Right forelimb (tissue), 1 donor: Measurements from ENCODE around the gene MILR1.

Source experiments
- DNase-seq: peaks from one replicate; pipeline ENCODE4 v3.0.0-alpha.2; 2018

MILR1 gene

DNA sequence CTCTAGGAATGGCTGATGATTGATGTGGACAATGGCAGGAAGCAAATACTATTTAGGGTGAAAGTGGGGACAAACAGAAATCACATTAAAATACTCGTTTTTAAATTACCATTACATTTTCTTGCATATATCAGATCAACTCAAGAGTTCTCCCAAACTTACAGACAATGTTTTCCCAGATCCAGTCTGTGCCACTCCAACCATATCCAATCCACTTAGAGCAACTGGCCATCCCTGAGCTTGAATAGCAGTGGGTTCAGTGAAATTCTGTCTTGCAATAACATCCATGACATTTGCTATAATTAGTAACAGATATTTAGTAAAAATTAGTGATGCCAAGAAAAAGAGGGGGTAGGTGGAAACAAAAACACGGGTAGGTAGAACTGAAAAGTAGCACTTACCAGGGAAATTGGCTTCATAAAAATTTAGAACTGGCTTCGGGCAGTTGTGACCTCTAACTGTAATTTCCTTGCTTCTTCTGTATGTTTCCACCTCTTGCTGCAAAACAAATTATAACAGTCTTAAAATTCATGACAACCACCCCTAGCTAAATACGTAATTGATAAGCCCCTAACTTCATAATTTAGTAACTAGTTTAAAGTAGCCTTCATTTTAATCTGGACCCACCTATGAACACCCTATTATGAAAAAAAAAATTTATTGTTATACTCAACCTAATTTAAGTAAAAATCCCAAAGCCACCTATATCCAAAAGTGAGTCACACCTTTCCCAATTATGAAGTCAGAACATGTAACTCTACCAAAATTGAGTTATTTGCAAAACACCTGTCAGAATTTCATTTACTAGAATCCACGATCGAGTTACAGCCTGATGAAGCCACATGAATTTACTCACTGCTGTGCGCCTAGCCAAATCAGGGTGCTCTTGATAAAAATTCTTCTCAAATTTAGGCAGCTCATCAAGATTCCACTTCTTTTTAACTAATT, 55.2 kb downstream of the MILR1 start:
- no peak for DNase-seq

DNA sequence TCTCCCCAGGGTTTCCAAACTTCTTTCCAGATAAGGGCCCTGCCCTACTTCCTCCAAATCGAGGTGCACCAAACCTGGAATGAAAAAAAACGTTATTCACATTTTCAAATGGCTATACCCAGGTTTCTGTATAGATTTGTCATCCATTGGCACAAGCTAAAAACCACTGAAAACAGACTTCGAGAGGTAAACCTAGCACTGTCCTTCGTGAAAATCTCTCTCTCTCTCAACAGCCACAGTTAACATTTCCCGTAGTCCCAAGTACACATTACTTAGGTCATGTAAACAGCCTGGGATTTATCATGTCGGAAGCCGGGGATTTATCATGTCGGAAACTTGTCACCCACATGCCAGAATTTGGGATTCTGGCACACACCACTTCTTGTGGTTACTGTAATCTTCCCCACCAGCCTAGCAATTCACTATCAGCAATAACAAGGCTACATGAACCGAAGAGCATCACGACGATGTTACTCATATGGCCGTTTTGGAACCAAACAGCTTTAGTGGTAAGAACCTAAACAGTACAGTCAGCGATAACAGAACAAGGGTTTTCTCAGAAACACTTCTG, 55.9 kb downstream of the MILR1 start:
- DNase-seq = no peak

DNA sequence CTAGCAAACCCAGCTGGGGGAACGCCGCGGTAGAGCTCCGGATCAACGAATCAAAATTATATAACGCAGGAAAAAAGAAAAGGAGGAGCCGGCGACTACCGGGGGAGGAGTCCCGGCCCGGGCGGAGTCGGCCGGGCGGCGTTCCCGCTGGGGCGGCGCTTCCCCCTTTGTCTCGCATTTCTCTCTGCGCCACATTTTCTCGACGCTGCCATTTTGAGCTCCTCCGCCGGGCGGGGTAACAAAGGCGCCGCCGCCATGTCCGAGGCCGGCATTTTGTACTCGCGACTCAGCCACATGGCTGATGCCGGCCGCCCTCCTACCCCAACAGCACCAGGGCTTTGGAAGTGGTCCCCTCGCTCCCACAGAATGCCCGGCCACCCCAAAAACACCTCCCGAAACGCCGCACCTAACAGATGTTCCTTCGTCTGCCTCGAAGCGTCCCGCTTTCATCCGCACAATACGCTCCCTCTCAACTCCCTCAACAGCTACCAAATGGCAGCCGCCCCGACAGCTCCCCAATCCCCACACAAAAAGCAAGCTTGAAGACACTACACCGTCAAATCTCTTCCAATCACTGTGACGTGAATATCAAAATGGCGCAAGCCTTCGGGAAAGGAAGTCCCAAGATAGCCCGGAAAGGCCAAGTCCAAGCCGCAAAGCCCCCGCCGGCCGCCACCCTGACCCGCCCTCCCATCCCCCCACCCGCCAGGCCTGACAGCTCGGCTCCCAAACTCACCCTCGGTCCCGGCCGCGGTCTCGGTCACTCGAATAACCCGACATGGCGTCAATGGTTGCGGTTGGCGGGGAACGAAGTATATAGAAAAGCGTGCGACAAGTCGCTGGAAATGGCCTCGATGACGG, 56.7 kb downstream of the MILR1 start:
- DNase-seq = peak; percentile 95

DNA sequence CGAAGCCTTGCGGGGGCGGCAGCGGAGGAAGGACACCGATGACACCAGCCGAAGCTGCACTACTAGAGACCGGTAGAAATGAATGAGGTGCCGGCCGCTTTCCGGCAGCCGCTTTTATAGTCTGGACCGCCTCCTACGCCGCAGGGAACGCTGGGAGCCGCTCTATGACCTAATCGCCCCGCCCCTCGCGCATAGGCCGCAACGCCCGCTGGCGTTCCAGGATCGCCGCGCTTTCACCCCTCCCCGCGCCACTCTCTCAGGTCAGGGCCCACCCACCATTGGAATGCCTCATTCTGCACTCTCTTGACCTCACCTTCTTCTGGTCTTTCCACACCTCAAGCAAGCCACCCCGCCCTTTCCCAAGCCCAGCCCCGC, 57.3 kb downstream of the MILR1 start, which contains the start of gene DDX5:
Gene DDX5 (minus strand): TSS at position 89 of the 375 bp plus-strand sequence. CDS start 170 bp downstream, outside the sequence.
- DNase-seq = peak; percentile 98

DNA sequence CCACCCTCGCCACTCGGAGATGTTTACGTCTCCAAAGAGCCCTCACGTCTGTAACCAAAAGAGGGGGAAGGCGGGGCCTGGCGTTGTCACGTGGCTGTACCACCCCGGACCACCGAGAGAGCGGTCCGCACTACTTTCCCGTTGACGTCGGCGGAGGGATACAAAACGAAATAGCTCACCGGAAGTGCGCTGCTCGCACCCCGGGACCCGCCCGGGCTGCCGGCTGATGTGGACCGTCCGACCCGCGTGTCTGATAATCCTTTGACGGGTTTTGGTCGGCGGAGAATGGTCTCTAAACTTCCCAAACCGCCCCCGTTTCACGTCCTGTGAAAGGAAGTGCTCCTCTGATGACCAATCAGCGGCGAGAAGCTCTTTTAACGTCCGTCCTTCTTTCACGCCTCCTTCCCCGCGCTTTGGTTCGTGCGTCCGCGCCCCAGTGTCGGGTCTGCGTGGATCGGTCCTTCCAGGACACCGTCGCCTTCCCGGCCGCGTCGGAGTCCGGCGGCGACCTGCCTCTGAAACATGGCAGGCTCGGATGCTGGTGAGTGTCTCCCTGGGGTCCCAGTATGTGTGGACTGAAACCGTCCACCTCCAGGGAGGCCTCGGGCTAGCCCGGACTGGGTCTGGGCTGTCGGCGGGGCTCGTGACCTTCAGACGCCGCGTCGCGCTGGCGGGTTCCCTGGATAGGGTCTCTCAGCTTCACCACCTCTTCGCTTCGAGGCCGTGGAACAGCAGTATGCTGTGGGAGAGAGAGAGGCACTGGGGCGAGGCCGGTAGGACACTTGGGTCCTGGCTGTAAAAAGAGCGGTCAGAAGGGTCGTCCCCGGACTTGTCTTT, 57.9 kb downstream of the MILR1 start, which contains the start of gene CEP95:
Gene CEP95 (plus strand): TSS at position 402 of the 837 bp plus-strand sequence. CDS start 121 bp downstream, at position 523.
- no peak for DNase-seq

DNA sequence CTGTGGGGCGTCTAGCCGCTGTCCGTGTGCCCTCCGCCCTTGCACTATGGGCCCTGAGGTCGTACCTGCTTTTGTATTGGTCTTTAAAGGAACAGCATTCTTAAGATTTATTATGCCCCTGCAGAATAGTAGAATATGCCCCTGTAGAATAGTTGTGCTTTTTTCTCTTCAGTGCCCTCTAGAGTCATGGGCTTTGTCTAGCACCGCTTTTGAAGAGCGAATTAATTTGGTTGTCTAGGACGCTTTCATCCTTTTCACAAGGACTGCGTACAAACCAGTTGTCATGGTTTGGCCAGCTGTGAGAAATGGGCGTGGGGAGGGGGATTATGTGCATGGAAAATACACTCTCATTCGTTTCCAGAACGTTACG, 58.5 kb downstream of the MILR1 start:
- DNase-seq = peak; percentile 70

DNA sequence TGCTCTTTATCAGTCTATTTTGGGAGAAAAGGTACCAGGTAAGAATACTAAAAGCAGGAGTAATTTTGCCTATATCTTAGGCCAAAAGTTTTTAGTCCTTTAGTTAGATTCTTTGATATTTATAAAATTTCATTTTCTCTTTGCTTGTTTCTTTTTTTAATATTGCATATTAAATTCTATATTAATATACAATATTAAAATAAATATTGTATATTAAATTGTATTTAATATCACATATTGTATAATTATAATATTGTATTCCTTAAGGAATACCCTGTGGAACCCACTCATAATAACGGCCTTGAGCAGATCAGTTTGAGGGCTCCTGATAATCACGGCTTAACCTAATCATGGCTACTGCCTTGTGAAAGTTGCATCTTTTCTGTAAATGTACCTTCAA, 59.8 kb downstream of the MILR1 start:
- no peak for DNase-seq

DNA sequence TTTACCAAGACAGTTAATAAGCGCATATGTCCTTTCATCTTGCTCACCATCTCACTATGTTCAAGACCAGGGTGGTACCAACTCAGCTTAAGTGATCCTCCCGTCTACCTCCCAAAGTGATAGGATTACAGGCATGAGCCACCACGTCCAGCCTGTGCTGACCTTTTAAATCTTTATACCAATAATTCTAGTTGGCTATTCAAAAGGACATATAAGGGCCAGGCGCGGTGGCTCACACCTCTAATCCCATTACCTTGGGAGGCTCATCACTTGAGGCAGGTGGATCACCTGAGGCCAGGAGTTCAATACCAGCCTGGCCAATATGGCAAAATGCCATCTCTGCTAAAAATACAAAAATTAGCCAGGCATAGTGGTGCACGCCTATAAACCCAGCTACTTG, 60.3 kb downstream of the MILR1 start:
- DNase-seq = no peak

DNA sequence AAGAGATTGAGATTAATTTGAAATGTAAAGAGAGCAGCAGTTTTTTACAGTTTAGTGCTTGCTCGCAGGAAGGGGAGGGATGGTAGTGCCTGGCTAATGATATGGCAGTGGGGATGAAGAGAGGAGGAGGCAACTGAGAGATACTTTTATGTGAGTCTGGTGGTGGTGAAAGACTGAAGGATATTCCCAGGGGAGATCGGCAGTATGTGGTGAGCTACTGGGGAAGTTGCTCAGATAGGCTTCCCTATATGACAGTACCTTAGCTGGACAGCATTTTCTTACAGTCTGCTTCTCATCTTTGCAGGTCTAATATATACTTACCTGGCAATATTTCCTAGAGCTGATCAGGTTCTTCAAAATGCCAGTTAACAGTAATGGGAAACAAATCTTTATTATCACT, 66.5 kb downstream of the MILR1 start:
- DNase-seq = no peak

DNA sequence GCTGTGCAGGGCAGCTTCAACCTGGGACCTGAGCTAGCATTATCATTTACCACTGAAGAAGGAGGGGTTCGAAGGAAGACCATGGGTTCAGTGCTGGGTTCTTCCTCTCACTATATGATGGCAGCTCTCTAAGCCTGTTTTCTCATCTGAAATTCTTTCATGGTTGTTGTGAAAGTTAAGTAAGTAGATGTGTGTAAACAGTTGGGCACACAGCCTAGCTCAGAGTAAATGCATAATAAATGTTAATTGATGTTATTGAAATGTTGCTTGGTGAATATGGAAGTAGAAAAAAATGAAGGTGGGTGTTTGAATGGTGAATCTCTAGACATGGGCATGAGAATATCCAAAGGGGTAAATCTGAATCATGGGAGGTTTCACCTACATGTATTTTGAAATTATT, 66.9 kb downstream of the MILR1 start:
- DNase-seq = no peak
